Measurements from ENCODE around the gene ROBO2.

- TF ChIP-seq CTCF (IDR thresholded peaks at IDR 0.05) (no peak), POLR2A (IDR thresholded peaks at IDR 0.05) (no peak)
Measured at GRCh38 chr3:77158730-77159581, 119.1 kb downstream of the ROBO2 start.
